ENCODE data around the gene PIEZO1. TPM values are rescaled to one million over a fixed set of nuclear protein-coding genes. Genes with fewer than 3 reads are reported as not detected.

The PIEZO1 gene
- total and polyA plus RNA-seq, 9 of the 15 experiments (the other 6 are each of a cell fraction or from before 2014, with no cell fraction given): 3.6 to 432 (median 131) TPM

- TF ChIP-seq, protein P1, sequence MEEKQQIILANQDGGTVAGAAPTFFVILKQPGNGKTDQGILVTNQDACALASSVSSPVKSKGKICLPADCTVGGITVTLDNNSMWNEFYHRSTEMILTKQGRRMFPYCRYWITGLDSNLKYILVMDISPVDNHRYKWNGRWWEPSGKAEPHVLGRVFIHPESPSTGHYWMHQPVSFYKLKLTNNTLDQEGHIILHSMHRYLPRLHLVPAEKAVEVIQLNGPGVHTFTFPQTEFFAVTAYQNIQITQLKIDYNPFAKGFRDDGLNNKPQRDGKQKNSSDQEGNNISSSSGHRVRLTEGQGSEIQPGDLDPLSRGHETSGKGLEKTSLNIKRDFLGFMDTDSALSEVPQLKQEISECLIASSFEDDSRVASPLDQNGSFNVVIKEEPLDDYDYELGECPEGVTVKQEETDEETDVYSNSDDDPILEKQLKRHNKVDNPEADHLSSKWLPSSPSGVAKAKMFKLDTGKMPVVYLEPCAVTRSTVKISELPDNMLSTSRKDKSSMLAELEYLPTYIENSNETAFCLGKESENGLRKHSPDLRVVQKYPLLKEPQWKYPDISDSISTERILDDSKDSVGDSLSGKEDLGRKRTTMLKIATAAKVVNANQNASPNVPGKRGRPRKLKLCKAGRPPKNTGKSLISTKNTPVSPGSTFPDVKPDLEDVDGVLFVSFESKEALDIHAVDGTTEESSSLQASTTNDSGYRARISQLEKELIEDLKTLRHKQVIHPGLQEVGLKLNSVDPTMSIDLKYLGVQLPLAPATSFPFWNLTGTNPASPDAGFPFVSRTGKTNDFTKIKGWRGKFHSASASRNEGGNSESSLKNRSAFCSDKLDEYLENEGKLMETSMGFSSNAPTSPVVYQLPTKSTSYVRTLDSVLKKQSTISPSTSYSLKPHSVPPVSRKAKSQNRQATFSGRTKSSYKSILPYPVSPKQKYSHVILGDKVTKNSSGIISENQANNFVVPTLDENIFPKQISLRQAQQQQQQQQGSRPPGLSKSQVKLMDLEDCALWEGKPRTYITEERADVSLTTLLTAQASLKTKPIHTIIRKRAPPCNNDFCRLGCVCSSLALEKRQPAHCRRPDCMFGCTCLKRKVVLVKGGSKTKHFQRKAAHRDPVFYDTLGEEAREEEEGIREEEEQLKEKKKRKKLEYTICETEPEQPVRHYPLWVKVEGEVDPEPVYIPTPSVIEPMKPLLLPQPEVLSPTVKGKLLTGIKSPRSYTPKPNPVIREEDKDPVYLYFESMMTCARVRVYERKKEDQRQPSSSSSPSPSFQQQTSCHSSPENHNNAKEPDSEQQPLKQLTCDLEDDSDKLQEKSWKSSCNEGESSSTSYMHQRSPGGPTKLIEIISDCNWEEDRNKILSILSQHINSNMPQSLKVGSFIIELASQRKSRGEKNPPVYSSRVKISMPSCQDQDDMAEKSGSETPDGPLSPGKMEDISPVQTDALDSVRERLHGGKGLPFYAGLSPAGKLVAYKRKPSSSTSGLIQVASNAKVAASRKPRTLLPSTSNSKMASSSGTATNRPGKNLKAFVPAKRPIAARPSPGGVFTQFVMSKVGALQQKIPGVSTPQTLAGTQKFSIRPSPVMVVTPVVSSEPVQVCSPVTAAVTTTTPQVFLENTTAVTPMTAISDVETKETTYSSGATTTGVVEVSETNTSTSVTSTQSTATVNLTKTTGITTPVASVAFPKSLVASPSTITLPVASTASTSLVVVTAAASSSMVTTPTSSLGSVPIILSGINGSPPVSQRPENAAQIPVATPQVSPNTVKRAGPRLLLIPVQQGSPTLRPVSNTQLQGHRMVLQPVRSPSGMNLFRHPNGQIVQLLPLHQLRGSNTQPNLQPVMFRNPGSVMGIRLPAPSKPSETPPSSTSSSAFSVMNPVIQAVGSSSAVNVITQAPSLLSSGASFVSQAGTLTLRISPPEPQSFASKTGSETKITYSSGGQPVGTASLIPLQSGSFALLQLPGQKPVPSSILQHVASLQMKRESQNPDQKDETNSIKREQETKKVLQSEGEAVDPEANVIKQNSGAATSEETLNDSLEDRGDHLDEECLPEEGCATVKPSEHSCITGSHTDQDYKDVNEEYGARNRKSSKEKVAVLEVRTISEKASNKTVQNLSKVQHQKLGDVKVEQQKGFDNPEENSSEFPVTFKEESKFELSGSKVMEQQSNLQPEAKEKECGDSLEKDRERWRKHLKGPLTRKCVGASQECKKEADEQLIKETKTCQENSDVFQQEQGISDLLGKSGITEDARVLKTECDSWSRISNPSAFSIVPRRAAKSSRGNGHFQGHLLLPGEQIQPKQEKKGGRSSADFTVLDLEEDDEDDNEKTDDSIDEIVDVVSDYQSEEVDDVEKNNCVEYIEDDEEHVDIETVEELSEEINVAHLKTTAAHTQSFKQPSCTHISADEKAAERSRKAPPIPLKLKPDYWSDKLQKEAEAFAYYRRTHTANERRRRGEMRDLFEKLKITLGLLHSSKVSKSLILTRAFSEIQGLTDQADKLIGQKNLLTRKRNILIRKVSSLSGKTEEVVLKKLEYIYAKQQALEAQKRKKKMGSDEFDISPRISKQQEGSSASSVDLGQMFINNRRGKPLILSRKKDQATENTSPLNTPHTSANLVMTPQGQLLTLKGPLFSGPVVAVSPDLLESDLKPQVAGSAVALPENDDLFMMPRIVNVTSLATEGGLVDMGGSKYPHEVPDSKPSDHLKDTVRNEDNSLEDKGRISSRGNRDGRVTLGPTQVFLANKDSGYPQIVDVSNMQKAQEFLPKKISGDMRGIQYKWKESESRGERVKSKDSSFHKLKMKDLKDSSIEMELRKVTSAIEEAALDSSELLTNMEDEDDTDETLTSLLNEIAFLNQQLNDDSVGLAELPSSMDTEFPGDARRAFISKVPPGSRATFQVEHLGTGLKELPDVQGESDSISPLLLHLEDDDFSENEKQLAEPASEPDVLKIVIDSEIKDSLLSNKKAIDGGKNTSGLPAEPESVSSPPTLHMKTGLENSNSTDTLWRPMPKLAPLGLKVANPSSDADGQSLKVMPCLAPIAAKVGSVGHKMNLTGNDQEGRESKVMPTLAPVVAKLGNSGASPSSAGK (IDR thresholded peaks at IDR 0.05): peak; percentile 96
- TF ChIP-seq THRA (IDR thresholded peaks at IDR 0.05): no peak
- peak; percentile 98 for TF ChIP-seq VEZF1 (CRISPR knock-in tag; IDR thresholded peaks at IDR 0.05)
- TF ChIP-seq, protein P2, sequence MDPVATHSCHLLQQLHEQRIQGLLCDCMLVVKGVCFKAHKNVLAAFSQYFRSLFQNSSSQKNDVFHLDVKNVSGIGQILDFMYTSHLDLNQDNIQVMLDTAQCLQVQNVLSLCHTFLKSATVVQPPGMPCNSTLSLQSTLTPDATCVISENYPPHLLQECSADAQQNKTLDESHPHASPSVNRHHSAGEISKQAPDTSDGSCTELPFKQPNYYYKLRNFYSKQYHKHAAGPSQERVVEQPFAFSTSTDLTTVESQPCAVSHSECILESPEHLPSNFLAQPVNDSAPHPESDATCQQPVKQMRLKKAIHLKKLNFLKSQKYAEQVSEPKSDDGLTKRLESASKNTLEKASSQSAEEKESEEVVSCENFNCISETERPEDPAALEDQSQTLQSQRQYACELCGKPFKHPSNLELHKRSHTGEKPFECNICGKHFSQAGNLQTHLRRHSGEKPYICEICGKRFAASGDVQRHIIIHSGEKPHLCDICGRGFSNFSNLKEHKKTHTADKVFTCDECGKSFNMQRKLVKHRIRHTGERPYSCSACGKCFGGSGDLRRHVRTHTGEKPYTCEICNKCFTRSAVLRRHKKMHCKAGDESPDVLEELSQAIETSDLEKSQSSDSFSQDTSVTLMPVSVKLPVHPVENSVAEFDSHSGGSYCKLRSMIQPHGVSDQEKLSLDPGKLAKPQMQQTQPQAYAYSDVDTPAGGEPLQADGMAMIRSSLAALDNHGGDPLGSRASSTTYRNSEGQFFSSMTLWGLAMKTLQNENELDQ (CRISPR knock-in tag; IDR thresholded peaks at IDR 0.05; ENCODE audit: borderline replicate concordance): no peak
- TF ChIP-seq KAT8 (IDR thresholded peaks at IDR 0.05; ENCODE audit: low read depth): no peak
- TF ChIP-seq ZNF24 (IDR thresholded peaks at IDR 0.05): no peak
- no peak for TF ChIP-seq SAFB2 (IDR thresholded peaks at IDR 0.05; ENCODE audit: borderline replicate concordance, low read depth, low read length, severe bottlenecking)
Measured at GRCh38 chr16:88737298-88738150, 47.5 kb downstream of the PIEZO1 start (continued).
